CD4-positive, alpha-beta T cell treated with Interleukin-12 subunit alpha and Interleukin-12 subunit beta, for 1 hour (primary cell): Measurements from ENCODE around the gene CCDC73.
A peak's percentile ranks its signal among the peaks of the same experiment; 100 is the strongest.
"Not testable (repeated sequence)": the region's sequence is repeated elsewhere in the genome, so short reads cannot be mapped to it uniquely, and the experiment has no call there.

Source experiments
- DNase-seq: peaks from one replicate; pipeline ENCODE4 v3.0.0-alpha.2; 2020

Gene CCDC73

DNA sequence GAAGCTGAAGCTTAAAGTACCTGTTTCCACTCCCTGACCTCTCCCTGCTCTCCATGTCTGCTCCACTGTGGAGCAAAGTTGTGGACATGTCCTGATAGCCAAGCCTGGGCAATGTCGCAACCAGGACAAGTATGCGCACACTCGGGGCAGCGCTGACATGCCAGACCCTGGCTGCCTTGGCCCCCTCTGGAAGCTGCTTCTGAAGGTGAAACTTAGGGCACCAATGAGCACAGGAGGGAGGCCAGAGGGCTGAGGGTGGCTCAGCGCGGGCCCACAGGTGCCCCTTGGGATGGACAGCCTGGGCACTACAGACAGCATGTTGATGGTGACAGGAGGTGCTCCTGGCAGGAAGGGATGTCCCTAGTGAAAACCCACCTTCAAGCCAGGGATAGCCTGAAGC, 90.2 kb downstream of the CCDC73 start:
- DNase-seq = no peak

- no peak for DNase-seq
Measured at GRCh38 chr11:32701616-32702015, 92.8 kb downstream of the CCDC73 start.

- no peak for DNase-seq
Measured at GRCh38 chr11:32698579-32698978, 95.9 kb downstream of the CCDC73 start.

GRCh38 chr11:32671051-32671450, 123.4 kb downstream of the CCDC73 start:
- DNase-seq = no peak

GRCh38 chr11:32659672-32660071, 134.8 kb downstream of the CCDC73 start:
- no peak for DNase-seq

DNA sequence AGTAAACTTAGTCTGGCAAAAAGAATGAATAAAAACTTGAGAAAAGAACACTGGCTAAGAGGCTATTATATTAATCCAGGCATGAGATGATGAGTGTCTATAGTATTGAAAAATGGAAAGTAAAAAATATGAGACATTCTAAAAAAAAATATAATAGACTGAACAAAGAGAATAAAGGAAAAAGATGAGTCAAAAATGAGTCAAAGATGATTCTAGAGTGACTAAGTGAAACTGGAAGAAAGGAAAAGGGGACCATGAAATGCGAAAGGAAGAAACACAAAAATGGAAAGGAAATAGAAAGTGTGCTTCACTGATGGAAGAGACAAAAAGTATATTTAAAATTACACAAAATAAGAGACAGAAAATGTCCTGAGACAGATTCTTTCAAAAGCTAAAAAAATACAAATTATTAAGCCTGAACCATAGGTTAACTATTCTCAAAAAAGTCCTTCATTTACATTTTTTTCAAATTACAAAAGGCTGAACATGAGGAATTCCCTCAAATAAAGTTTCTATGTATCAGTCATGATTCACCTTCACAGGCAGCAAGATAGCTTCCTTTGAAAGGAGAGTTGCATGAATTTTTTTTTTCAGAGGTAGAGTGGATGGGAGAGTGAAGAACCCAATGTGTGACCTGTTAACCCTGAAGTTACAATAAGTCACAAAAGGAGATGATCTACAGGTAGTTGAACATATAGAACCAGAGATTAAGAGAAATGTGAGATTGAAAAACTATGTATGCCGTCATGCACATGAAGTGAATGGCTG, 135.6 kb downstream of the CCDC73 start:
- no peak for DNase-seq

DNA sequence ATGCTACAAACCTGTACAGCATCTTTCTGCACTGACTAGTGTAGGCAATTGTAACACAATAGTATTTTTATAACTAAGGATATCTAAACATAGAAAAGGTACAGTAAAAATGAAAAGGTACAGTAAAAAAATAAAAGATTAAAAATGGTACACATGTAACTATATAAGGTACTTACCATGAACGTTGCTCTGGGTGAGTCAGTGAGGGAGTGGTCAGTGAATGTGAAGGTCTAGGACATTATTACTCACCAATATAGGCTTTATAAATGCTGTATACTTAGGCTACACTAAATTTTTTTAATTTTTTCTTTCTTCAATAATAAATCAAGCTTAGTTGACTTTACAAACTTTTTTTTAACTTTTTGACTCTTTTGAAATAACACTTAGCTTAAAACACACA, 150.9 kb downstream of the CCDC73 start:
- DNase-seq = no peak

DNA sequence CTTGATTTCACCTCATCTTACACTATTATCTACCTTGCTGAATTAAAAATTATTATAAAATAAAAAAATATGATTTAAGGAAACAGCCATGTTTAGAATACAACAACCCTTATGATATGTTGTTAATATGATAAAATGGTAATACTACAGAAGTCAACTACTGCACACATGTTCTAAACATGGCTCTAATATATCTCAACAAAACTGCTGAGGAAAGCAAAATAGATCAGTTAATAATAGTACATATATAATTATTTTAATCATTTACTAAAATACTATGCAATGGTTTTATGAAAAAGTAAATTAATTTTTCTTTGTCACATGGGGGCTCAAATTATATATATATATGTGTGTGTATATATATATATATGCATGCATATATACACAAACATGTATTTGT, 153.1 kb downstream of the CCDC73 start:
- no peak for DNase-seq

DNA sequence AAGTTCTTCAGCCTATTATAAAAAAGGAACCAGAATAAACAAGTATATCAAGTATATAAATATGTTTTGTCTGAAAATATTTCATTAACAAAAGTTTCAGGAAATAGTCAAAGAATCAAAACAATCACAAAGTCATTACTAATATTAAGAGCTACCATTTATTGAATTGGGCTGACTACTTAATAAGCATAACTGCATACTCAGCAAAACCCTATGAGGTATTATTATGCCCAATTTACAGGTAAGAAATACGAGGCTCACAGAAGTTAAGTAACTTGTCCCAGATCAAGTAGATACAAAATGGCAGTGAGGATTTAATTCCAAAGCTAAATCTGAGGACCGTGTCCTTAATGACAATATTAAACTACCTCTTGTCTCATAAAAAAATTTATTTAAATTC, 158.6 kb downstream of the CCDC73 start:
- no peak for DNase-seq

DNA sequence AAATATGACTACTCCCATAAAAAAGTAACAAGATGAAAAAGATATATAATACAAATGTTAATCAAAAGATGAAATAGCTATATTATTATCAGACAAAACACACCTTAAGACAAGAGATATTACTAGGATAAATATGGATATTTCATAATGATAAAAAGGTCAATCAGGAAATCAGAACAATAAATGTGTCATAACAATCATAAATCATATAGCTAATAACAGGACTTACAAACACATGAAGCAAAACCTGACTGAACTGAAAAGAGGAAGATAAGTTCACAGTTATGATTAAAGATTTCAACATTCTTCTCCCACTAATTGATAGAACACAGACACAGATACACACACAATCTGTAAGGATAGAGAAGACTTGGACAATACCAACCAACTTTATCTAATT, 163.6 kb downstream of the CCDC73 start:
- DNase-seq = no peak

- DNase-seq = no peak
Measured at GRCh38 chr11:32616903-32617302, 177.6 kb downstream of the CCDC73 start.

- no peak for DNase-seq
Measured at GRCh38 chr11:32615422-32615821, 179.0 kb downstream of the CCDC73 start.

DNA sequence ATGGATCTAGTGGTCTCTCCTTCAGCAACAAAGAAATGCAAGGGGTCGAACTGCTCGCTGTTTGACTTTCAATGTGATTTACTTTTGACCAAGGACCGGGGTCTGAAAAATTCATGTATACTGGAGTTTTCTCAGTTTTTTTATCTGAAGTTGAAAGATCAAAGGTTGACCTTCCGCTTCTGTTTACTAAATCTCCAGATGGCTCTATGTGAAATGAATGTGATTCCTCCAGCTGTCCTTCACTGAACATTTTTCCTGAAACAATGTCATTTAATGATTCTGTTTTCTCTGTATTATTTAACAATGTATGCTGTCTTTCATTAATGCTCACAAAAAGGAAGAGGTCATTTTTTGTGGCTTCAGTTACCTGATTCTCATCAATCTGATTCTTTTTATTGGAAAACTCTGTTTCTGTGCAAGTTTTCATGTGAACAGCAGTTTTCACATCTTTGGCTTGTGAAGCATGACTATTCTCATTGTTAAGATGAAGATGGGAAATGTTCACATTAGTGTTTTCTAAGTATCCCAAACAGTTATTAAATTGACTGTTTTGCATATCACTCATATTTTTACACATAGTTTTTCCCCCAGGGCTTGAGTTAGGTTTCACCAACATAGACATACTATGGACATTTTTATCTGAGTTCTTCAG, 180.8 kb downstream of the CCDC73 start:
- no peak for DNase-seq

GRCh38 chr11:32610797-32611352, 183.6 kb downstream of the CCDC73 start:
- no peak for DNase-seq

DNA sequence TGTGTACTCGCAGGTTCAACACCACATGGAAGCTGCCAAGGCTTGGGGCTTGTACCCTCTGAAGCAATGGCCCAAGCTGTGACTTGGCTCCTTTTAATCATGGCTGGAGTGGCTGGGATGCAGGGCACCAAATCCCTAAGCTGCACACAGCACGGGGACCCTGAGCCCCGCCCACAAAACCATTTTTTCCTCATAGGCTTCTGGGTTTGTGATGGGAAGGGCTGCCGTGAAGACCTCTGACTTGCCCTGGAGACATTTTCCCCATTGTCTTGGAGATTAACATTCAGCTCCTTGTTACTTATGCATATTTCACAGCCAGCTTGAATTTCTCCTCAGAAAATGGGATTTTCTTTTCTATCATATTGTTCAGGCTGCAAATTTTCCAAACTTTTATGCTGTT, 185.6 kb downstream of the CCDC73 start:
- DNase-seq = not testable (repeated sequence)

- no peak for DNase-seq
Measured at GRCh38 chr11:32606220-32606619, 188.2 kb downstream of the CCDC73 start.

DNA sequence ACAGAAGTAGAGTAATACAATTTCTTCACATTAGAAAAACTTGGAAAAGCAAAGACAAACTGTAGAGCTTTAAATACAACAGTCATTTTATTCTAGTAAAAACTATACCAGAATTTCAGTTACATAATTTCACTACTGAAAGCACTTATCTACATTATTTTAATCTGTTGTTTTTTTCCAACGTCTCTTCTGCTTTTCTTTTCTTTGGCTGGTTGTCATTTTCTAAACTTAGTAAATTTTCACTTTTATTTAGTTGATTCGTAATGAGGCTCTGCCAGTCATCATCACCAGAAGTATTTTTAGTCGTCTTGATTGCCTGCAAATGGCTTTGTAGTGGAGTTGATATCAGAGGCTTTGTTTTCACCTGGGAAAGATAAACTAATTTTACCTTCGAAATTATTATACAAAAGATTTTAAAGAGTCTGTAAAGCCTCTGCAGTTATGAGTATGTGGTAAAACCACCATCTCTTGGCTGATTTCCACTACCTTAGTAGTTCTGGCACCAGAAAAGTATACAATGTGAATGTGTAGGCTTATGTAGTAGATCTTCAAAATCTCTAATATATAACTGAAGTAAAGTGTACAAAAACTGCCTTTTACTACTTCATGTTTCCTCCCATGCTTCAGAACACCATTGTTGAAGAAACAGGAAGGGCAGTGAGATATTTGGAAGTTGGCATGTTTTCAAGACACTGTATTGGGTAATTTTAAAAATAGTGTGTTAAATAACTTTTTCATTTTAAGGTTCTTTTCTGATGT, 191.6 kb downstream of the CCDC73 start:
- no peak for DNase-seq

- DNase-seq = no peak
Measured at GRCh38 chr11:32597921-32598320, 196.5 kb downstream of the CCDC73 start.

DNA sequence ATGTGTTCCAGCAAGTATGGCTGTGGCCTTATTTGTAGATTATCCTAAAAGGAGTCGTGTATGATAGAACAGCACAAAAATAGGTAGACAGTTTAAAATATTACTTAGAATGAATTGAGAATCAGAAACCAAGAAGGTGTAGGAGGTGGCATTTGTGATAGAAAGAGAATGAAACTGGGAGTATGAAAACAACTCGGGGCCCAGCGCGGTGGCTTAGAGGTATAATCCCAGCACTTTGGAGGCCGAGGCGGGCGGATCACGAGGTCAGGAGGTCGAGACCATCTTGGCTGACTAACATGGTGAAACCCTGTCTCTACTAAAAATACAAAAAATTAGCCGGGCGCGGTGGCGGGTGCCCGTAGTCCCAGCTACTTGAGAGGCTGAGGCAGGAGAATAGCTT, 198.3 kb downstream of the CCDC73 start:
- DNase-seq = not testable (repeated sequence)

- no peak for DNase-seq
Measured at GRCh38 chr11:32594272-32594671, 200.2 kb downstream of the CCDC73 start.

GRCh38 chr11:32586576-32587190, 207.8 kb downstream of the CCDC73 start:
- DNase-seq = peak; percentile 13

DNA sequence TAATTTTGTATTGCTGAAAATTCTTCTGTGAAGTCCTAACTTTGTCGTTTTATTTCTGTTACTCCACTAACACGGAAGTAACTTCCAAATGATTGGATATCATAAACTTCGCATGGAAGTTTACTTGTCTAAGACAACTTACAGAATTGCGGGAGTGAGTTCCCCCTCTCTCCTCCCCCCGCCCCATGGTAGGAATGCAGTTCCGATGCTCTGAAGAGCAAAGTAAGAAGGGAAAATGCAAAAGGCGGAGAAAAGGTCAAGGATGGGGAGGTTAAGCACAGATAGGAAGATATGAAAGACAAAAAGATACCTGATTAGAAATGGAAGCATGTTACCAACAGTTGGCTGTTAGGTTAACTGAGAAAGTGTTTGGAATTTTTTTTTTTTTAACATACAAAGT, 209.5 kb downstream of the CCDC73 start:
- no peak for DNase-seq
